Caco-2 (cell line): Measurements from ENCODE around the gene ZCCHC10. TPM values are rescaled to one million over a fixed set of nuclear protein-coding genes. Genes with fewer than 3 reads are reported as not detected.
"Not testable (repeated sequence)": the region's sequence is repeated elsewhere in the genome, so short reads cannot be mapped to it uniquely, and the experiment has no call there.

ENCODE experiments used
- BruUV-seq: library from RNA; stranded (reverse); fragments of 400-500 nt; replicated peaks from 2 replicates; lab custom pipeline; 2021; lab: Mats Ljungman, UMichigan
- CTCF ChIA-PET: fragments of 300-600 bp; sonication (Branson Sonifier 250); formaldehyde crosslinking; loops from one replicate; lab custom pipeline; 2022; ENCODE audit warnings: antibody characterized with exemption; lab: Charles Lee
- POLR2A ChIA-PET: fragments of 300-600 bp; sonication (Branson Sonifier 250); formaldehyde crosslinking; loops from one replicate; lab custom pipeline; 2022; ENCODE audit warnings: antibody characterized with exemption; lab: Charles Lee
- DNase-seq, 2 experiments: peaks; one replicate each; pipeline versions ENCODE4 v3.0.0 to v3.0.0-alpha.2; 2020 to 2022
- H3K27me3 ChIP-seq: replicated peaks from 2 replicates; pipeline ENCODE4 v1.6.0; 2011; ENCODE audit warnings: low read length; ENCODE audit not compliant: control insufficient read depth, insufficient read depth
- H3K36me3 ChIP-seq: 2 replicates; pipeline ENCODE4 v1.5.1; 2011; ENCODE audit warnings: low read length; ENCODE audit not compliant: control insufficient read depth, insufficient read depth
- H3K4me1 ChIP-seq: fragments of 250-450 bp; sonication (Bioruptor Pico); 2 replicates; pipeline ENCODE4 v1.5.1; 2020; ENCODE audit warnings: mild to moderate bottlenecking
- H3K4me3 ChIP-seq: 2 replicates; pipeline ENCODE4 v1.5.1; 2011; ENCODE audit warnings: low read depth, mild to moderate bottlenecking, control low read depth, low read length
- H3K9me3 ChIP-seq: fragments of 250-450 bp; sonication (Bioruptor Pico); 2 replicates; pipeline ENCODE4 v1.5.1; 2020; ENCODE audit warnings: mild to moderate bottlenecking, moderate library complexity
- H3K27ac Mint-ChIP-seq: one replicate; pipeline ENCODE4 v1.8.0; 2022; ENCODE audit warnings: mixed read lengths; ENCODE audit not compliant: unreplicated experiment
- H3K27me3 Mint-ChIP-seq: one replicate; pipeline ENCODE4 v1.8.0; 2022; ENCODE audit warnings: mixed read lengths; ENCODE audit not compliant: insufficient read depth, unreplicated experiment
- H3K36me3 Mint-ChIP-seq: one replicate; pipeline ENCODE4 v1.8.0; 2022; ENCODE audit warnings: mild to moderate bottlenecking, mixed read lengths; ENCODE audit not compliant: insufficient read depth, unreplicated experiment
- H3K4me1 Mint-ChIP-seq: one replicate; pipeline ENCODE4 v1.8.0; 2022; ENCODE audit warnings: low read depth, mixed read lengths; ENCODE audit not compliant: unreplicated experiment
- H3K4me3 Mint-ChIP-seq: one replicate; pipeline ENCODE4 v1.8.0; 2022; ENCODE audit warnings: mild to moderate bottlenecking, moderate library complexity, mixed read lengths; ENCODE audit not compliant: unreplicated experiment
- H3K9me3 Mint-ChIP-seq: one replicate; pipeline ENCODE4 v1.8.0; 2022; ENCODE audit warnings: mixed read lengths; ENCODE audit not compliant: unreplicated experiment
- CTCF ChIP-seq, 2 experiments: fragments of 200-600 bp in 1 of 2; IDR thresholded peaks; 1 replicate in 1 of 2; 2 replicates in 1 of 2; pipeline versions ENCODE4 v1.5.1 to v1.8.0; 2011 to 2022; ENCODE audit warnings: antibody characterized with exemption in 1 of 2, control low read depth in 1 of 2, inconsistent platforms in 1 of 2, low read depth in 1 of 2, low read length in 1 of 2, mild to moderate bottlenecking in 1 of 2, moderate library complexity in 1 of 2; ENCODE audit not compliant: insufficient read depth in 1 of 2, severe bottlenecking in 1 of 2, unreplicated experiment in 1 of 2
- intact Hi-C: fragments of 100-400 bp; cut with micrococcal nuclease; formaldehyde crosslinking; loops from one replicate; pipeline ENCODE4 v1.10.0; 2022; ENCODE audit not compliant: unreplicated experiment
- total RNA-seq: library from RNA; stranded (reverse); gene quantifications from 2 replicates; pipeline ENCODE4 v1.2.3, GENCODE V29; 2022

ZCCHC10 gene
- total RNA-seq, 1 experiment from 2014 or later, result 32.9 TPM

- Mint-ChIP-seq H3K36me3 (no peaks in the 10 kb centered on the region), H3K4me3 (no peak overlapping the region), H3K27me3 (no peaks in the 10 kb centered on the region), H3K27ac (no peak overlapping the region), H3K4me1 (peaks cover 18% of the 10 kb centered on the region), H3K9me3 (no peaks in the 10 kb centered on the region)
- H3K27me3 ChIP-seq, result no peaks in the 10 kb centered on the region
- POLR2A ChIA-PET, result no interaction called here
- no peaks in the 10 kb centered on the region for H3K36me3 ChIP-seq
- H3K4me1 ChIP-seq, result no peaks in the 10 kb centered on the region
- DNase-seq, result no peak
- H3K4me3 ChIP-seq, result no peak overlapping the region
- intact Hi-C loops, result no loop called here
- H3K9me3 ChIP-seq, result no peaks in the 10 kb centered on the region
- no TSS peak for BruUV-seq
- CTCF ChIA-PET, result no interaction called here
- no peak for TF ChIP-seq CTCF (IDR thresholded peaks at IDR 0.05; ENCODE audit: insufficient read depth in 1 of 2, low read depth in 1 of 2, low read length in 1 of 2, severe bottlenecking in 1 of 2, unreplicated experiment in 1 of 2)
Measured at GRCh38 chr5:133041910-133042309, 15.6 kb upstream of the ZCCHC10 start.

GRCh38 chr5:133041157-133041784 is 14.9 kb upstream of the ZCCHC10 start:
- intact Hi-C loops, result no loop called here
- no peaks in the 10 kb centered on the region for H3K4me1 ChIP-seq
- H3K36me3 ChIP-seq, result no peaks in the 10 kb centered on the region
- no peaks in the 10 kb centered on the region for H3K9me3 ChIP-seq
- CTCF ChIA-PET, result no interaction called here
- TF ChIP-seq CTCF (IDR thresholded peaks at IDR 0.05; ENCODE audit: insufficient read depth in 1 of 2, low read depth in 1 of 2, low read length in 1 of 2, severe bottlenecking in 1 of 2, unreplicated experiment in 1 of 2), result no peak
- H3K27me3 ChIP-seq, result no peaks in the 10 kb centered on the region
- no peak overlapping the region for H3K27ac Mint-ChIP-seq
- no peak overlapping the region for H3K4me3 Mint-ChIP-seq
- DNase-seq, result no peak
- no TSS peak for BruUV-seq
- POLR2A ChIA-PET, result no interaction called here
- no peak overlapping the region for H3K4me3 ChIP-seq
- no peaks in the 10 kb centered on the region for H3K9me3 Mint-ChIP-seq
- no peaks in the 10 kb centered on the region for H3K27me3 Mint-ChIP-seq
- peaks cover 18% of the 10 kb centered on the region for H3K4me1 Mint-ChIP-seq
- H3K36me3 Mint-ChIP-seq, result no peaks in the 10 kb centered on the region

- H3K27ac Mint-ChIP-seq, BruUV-seq, POLR2A ChIA-PET: not testable (repeated sequence)
Measured at GRCh38 chr5:133036677-133037076, 10.3 kb upstream of the ZCCHC10 start.

More at GRCh38 chr5:133036677-133037076, 10.3 kb upstream of the ZCCHC10 start:
- H3K9me3 ChIP-seq, H3K4me3 ChIP-seq, H3K36me3 Mint-ChIP-seq, DNase-seq, H3K36me3 ChIP-seq, H3K27me3 ChIP-seq, H3K9me3 Mint-ChIP-seq, H3K27me3 Mint-ChIP-seq, CTCF ChIA-PET, H3K4me3 Mint-ChIP-seq, intact Hi-C loops: not testable (repeated sequence)
- peaks cover 16% of the 10 kb centered on the region for H3K4me1 ChIP-seq
- H3K4me1 Mint-ChIP-seq, result peaks cover 23% of the 10 kb centered on the region
